NT2/D1 (cell line): ENCODE results near the gene SMU1.
A peak's percentile ranks its signal among the peaks of the same experiment; 100 is the strongest.
"Not testable (repeated sequence)": the region's sequence is repeated elsewhere in the genome, so short reads cannot be mapped to it uniquely, and the experiment has no call there.

Experiments used
- DNase-seq: peaks from one replicate; pipeline ENCODE4 v3.0.0-alpha.2; 2011; ENCODE audit warnings: low read depth, low spot score
- H3K27me3 ChIP-seq: 2 replicates; pipeline ENCODE4 v1.6.0; 2011; ENCODE audit warnings: mild to moderate bottlenecking; ENCODE audit not compliant: insufficient read length, insufficient read depth
- H3K36me3 ChIP-seq: 2 replicates; pipeline ENCODE4 v1.6.1; 2011; ENCODE audit warnings: mild to moderate bottlenecking, low read length, mixed read lengths; ENCODE audit not compliant: insufficient read depth, insufficient read length
- H3K4me1 ChIP-seq: 2 replicates; pipeline ENCODE4 v1.5.1; 2011; ENCODE audit not compliant: insufficient read depth, insufficient read length
- H3K4me3 ChIP-seq: 2 replicates; pipeline ENCODE4 v1.5.1; 2011; ENCODE audit warnings: low read depth; ENCODE audit not compliant: insufficient read length
- H3K9ac ChIP-seq: 2 replicates; pipeline ENCODE4 v1.6.0; 2011; ENCODE audit warnings: low read depth; ENCODE audit not compliant: insufficient read length
- H3K9me3 ChIP-seq: 2 replicates; pipeline ENCODE4 v1.5.1; 2011; ENCODE audit warnings: mild to moderate bottlenecking, low read length; ENCODE audit not compliant: insufficient read depth
- SUZ12 ChIP-seq: IDR thresholded peaks from 2 replicates; pipeline ENCODE4 v1.6.1; 2011; ENCODE audit not compliant: insufficient read length, insufficient read depth; ENCODE audit errors: extremely low read depth
- YY1 ChIP-seq: IDR thresholded peaks from 2 replicates; pipeline ENCODE4 v1.6.1; 2011; ENCODE audit not compliant: insufficient read length, insufficient read depth
- ZNF274 ChIP-seq: IDR thresholded peaks from 2 replicates; pipeline ENCODE4 v1.6.1; 2011; ENCODE audit warnings: mild to moderate bottlenecking, low read depth, low read length

SMU1 gene

DNA sequence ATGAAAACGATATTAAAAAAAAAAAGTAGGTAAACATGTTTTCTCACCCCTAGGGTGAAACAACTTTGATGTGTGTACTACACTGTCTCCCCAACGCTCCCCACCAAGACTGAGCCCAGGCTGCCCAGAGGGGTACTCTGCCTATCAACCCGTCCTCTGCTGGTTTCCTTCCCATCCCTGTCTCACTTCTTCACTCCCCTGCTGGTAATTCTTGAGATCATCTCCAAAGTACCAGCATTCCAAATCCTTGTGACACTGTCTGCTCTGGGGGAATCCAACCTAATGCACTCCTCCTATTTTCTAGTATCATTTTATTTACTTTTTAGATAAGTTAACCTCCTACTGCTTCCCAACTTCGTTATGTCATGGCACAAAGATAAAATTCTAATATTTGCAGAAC lies 68.7 kb downstream of the SMU1 start:
- no peaks in the 10 kb centered on the region for H3K27me3 ChIP-seq
- H3K4me1 ChIP-seq = no peaks in the 10 kb centered on the region
- DNase-seq = no peak
- H3K36me3 ChIP-seq = peaks cover 6% of the 10 kb centered on the region
- no peak overlapping the region for H3K9ac ChIP-seq
- H3K4me3 ChIP-seq = no peak overlapping the region
- no peaks in the 10 kb centered on the region for H3K9me3 ChIP-seq
- no peak for TF ChIP-seq ZNF274
- TF ChIP-seq SUZ12 = no peak
- TF ChIP-seq YY1 = no peak

DNA sequence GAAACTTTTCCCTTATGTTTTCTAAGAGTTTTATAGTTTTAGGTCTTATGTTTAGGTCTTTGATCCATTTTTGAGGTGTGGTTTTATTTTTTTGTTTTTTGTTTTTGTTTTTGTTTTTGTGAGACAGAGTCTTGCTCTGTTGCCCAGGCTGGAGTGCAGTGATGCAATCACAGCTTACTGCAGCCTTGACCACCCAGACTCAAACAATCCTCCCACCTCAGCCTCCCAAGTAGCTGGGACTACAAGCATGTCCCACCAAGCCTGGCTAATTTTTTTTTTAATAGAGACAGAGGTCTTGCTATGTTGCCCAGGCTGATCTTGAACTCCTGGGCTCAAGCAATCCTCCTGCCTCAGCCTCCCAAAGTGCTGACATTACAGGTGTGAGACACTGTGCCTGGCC lies 71.1 kb downstream of the SMU1 start:
- not testable (repeated sequence) for H3K9me3 ChIP-seq, H3K4me1 ChIP-seq, H3K27me3 ChIP-seq, H3K9ac ChIP-seq, H3K36me3 ChIP-seq, DNase-seq, H3K4me3 ChIP-seq

DNA sequence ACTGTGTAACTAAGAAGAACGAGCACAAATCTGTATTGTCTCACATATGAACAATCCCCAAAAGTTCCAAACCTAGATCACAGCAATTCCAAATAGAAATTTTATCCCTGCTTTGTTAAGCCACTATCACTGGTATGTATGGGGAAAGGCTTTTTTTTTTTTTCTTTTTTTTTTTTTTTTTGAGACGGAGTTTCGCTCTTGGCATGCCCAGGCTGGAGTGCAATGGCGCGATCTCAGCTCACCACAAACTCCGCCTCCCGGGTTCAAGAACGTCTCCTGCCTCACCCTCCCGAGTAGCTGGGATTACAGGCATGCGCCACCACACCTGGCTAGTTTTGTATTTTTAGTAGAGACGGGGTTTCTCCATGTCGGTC lies 75.8 kb downstream of the SMU1 start:
- not testable (repeated sequence) for H3K4me1 ChIP-seq, H3K27me3 ChIP-seq, H3K9me3 ChIP-seq, DNase-seq
- H3K9ac ChIP-seq = peak overlapping the region; percentile 94
- H3K36me3 ChIP-seq = peaks cover 29% of the 10 kb centered on the region
- peak overlapping the region; percentile 95 for H3K4me3 ChIP-seq

DNA sequence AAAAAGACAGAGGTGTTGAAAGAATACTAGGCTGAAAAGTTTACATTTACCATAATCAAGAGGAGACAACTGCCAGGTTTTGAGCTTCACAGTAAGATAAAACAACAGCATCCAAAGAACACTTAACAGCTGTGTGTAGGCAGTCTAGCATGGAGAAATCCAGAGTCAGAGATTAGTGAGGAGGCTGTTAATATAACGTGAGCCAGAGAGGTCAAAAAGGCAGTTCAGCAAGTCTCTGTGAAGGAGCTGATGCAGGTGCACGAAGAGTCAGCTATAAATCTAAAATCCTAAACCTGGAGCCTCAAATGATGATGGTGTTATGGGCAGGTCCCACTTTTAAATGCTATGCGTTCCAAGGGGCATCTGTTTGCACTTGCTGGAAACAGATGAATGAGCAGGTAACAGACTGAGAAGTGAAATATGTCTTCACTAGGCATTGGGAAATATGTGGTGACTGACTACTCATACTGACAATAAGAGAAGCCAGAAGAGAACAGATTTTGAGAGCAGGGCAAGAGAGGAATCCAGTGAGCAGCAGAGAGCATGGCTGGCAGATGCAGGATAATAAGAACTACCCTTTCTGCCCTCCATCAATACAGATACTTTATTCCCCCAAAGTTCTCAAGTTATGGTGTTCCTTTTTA lies 83.8 kb downstream of the SMU1 start:
- DNase-seq = no peak

DNA sequence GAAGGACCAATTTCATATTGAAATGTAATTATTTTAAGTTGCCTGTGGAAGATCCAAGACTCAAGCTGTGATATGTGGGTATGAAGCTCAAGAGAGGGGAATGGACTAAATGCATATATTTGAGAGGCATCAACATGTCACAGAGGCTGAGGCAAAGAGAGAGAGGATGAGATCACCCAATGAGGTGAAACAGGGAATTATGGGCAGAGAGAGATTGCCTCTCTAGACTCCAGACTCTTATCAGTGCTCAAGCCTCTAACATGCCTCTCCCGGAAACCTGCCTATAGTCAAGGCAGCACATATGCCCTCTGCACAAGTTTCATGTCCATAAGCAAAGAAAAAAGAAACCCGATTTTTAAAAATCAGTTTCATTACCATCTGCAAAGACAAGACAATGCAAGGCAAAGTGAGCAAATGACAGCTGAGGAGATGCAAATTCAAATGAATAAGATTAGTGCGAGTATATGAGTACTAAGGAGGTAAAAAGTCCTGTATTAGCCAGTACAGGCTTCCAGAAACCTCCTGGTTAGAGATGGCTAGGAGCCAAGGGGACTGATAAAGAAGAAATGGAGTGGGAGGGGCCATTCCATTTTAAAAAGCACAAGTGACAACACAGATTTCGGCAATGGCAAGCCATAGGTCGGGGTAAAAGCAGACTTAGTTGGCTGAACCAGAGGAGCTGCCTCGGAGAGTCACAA lies 84.4 kb downstream of the SMU1 start:
- TF ChIP-seq YY1 (no peak), ZNF274 (no peak), SUZ12 (no peak)
- Histone ChIP-seq H3K4me3 (no peak overlapping the region), H3K27me3 (no peaks in the 10 kb centered on the region), H3K36me3 (peaks cover 65% of the 10 kb centered on the region), H3K9ac (no peak overlapping the region), H3K4me1 (no peaks in the 10 kb centered on the region), H3K9me3 (no peaks in the 10 kb centered on the region)
- DNase-seq = no peak

More for the DNA sequence above, 83.8 kb downstream of the SMU1 start:
- Histone ChIP-seq H3K36me3 (peaks cover 66% of the 10 kb centered on the region), H3K27me3 (no peaks in the 10 kb centered on the region), H3K9me3 (no peaks in the 10 kb centered on the region), H3K4me3 (no peak overlapping the region), H3K4me1 (no peaks in the 10 kb centered on the region), H3K9ac (no peak overlapping the region)
- TF ChIP-seq SUZ12 (no peak), YY1 (no peak), ZNF274 (no peak)
